ENCODE results near the gene MSH5.
A peak's percentile ranks its signal among the peaks of the same experiment; 100 is the strongest.

The MSH5 gene

GRCh38 chr6:31715022-31715958 is 24.5 kb upstream of the MSH5 start, which contains the start of gene LY6G6D:
LY6G6D (plus strand) TSS chr6:31715348; CDS start chr6:31715356, 8 bp downstream.
- peak within 1 kb of the TSS; percentile 16 for H2AFZ ChIP-seq
- H3K4me1 ChIP-seq = peaks cover 14% of the 10 kb centered on the region
- H3K79me2 ChIP-seq = no peaks in the 10 kb centered on the region
- no peak within 1 kb of the TSS for H3K4me3 ChIP-seq (ENCODE audit: low read depth, low read length)
- no peaks in the 10 kb centered on the region for H3K36me3 ChIP-seq (ENCODE audit: control insufficient read depth, insufficient read depth, low read length)
- H3K27ac ChIP-seq = no peak within 1 kb of the TSS
- no peak for TF ChIP-seq CTCF (IDR thresholded peaks at IDR 0.05)
- no peaks in the 10 kb centered on the region for H3K9me3 ChIP-seq (ENCODE audit: control insufficient read depth, low read length)
- no peak within 1 kb of the TSS for H3K4me2 ChIP-seq (ENCODE audit: low read length)
- H3K27me3 ChIP-seq (ENCODE audit: control insufficient read depth, insufficient read depth, low read length) = no peaks in the 10 kb centered on the region
- H3K9ac ChIP-seq = no peak within 1 kb of the TSS

- Histone ChIP-seq H2AFZ (peak overlapping the region; percentile 3), H3K4me2 (ENCODE audit: low read length) (peak overlapping the region; percentile 45), H3K4me3 (ENCODE audit: low read depth, low read length) (no peak overlapping the region), H3K4me1 (peaks cover 14% of the 10 kb centered on the region), H3K79me2 (no peaks in the 10 kb centered on the region), H3K27me3 (ENCODE audit: control insufficient read depth, insufficient read depth, low read length) (no peaks in the 10 kb centered on the region), H3K36me3 (ENCODE audit: control insufficient read depth, insufficient read depth, low read length) (no peaks in the 10 kb centered on the region), H3K9me3 (ENCODE audit: control insufficient read depth, low read length) (no peaks in the 10 kb centered on the region), H3K9ac (no peak overlapping the region), H3K27ac (peak overlapping the region; percentile 15)
- peak; percentile 29 for TF ChIP-seq CTCF (IDR thresholded peaks at IDR 0.05)
Observed at GRCh38 chr6:31717499-31718222, 22.1 kb upstream of the MSH5 start.

GRCh38 chr6:31718265-31718664 is 21.5 kb upstream of the MSH5 start:
- H3K9ac ChIP-seq = no peak overlapping the region
- H2AFZ ChIP-seq = peak overlapping the region; percentile 3
- H3K27ac ChIP-seq = peak overlapping the region; percentile 15
- no peaks in the 10 kb centered on the region for H3K27me3 ChIP-seq (ENCODE audit: control insufficient read depth, insufficient read depth, low read length)
- no peak for TF ChIP-seq CTCF (IDR thresholded peaks at IDR 0.05)
- no peaks in the 10 kb centered on the region for H3K36me3 ChIP-seq (ENCODE audit: control insufficient read depth, insufficient read depth, low read length)
- H3K9me3 ChIP-seq (ENCODE audit: control insufficient read depth, low read length) = no peaks in the 10 kb centered on the region
- H3K4me2 ChIP-seq (ENCODE audit: low read length) = peak overlapping the region; percentile 45
- H3K4me1 ChIP-seq = peaks cover 14% of the 10 kb centered on the region
- no peaks in the 10 kb centered on the region for H3K79me2 ChIP-seq
- no peak overlapping the region for H3K4me3 ChIP-seq (ENCODE audit: low read depth, low read length)

DNA sequence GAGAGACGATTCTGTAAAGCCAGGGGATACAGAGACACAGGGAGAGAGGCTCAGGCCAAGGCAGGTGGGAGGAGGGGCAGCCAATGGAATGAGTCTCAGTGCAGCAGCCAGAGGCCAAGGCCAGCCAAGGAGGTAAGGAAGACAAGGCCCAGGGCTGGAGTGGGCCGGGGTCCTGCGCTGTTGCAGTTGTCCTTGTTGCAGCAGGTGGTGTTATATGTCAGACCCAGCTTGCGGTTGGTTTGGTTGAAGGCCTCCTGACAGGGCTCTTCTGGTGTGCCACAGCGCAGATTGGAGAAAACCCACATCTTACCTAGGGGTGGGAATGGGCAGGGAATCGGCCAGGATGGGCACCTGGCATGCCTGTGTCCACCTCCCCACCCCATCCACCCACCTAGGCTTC is 20.8 kb upstream of the MSH5 start:
- no peaks in the 10 kb centered on the region for H3K27me3 ChIP-seq (ENCODE audit: control insufficient read depth, insufficient read depth, low read length)
- no peaks in the 10 kb centered on the region for H3K9me3 ChIP-seq (ENCODE audit: control insufficient read depth, low read length)
- H3K4me3 ChIP-seq (ENCODE audit: low read depth, low read length) = no peak overlapping the region
- no peak overlapping the region for H3K4me2 ChIP-seq (ENCODE audit: low read length)
- TF ChIP-seq CTCF (IDR thresholded peaks at IDR 0.05) = no peak
- H3K36me3 ChIP-seq (ENCODE audit: control insufficient read depth, insufficient read depth, low read length) = no peaks in the 10 kb centered on the region
- peak overlapping the region; percentile 3 for H2AFZ ChIP-seq
- no peak overlapping the region for H3K9ac ChIP-seq
- H3K27ac ChIP-seq = no peak overlapping the region
- H3K79me2 ChIP-seq = no peaks in the 10 kb centered on the region
- peaks cover 14% of the 10 kb centered on the region for H3K4me1 ChIP-seq
